HG02840 (cell line): ENCODE measurements around the gene TRIM25.
"Not testable (repeated sequence)": the region's sequence is repeated elsewhere in the genome, so short reads cannot be mapped to it uniquely, and the experiment has no call there.

Experiments used
- ATAC-seq: cut with Tn5 transposase; IDR thresholded peaks from one replicate; pipeline ENCODE4 v1.9.1; 2021; ENCODE audit warnings: mild to moderate bottlenecking, moderate library complexity, moderate number of reproducible peaks; ENCODE audit not compliant: unreplicated experiment, low FRiP score

TRIM25 gene

GRCh38 chr17:56913867-56914580 lies at the start of gene TRIM25:
TSS of gene TRIM25 (minus strand) at chr17:56914049. CDS start at chr17:56913988, 61 bp downstream.
- ATAC-seq: peak; percentile 59

- ATAC-seq: peak; percentile 91
Observed at GRCh38 chr17:56960596-56961538, 47.0 kb upstream of the TRIM25 start, which contains the start of gene COIL. TSS of gene COIL (minus strand) at chr17:56961050. CDS start at chr17:56961019, 31 bp downstream.

- no peak for ATAC-seq
Observed at GRCh38 chr17:56956992-56957391, 43.1 kb upstream of the TRIM25 start.

GRCh38 chr17:56949595-56949994 lies 35.7 kb upstream of the TRIM25 start:
- no peak for ATAC-seq

- no peak for ATAC-seq
Observed at GRCh38 chr17:56948491-56948890, 34.6 kb upstream of the TRIM25 start.

- no peak for ATAC-seq
Observed at GRCh38 chr17:56947741-56948140, 33.9 kb upstream of the TRIM25 start.

GRCh38 chr17:56945938-56946505 lies 32.2 kb upstream of the TRIM25 start:
- ATAC-seq: no peak

- no peak for ATAC-seq
Observed at GRCh38 chr17:56943505-56944125, 29.8 kb upstream of the TRIM25 start.

GRCh38 chr17:56939869-56940484 lies 26.1 kb upstream of the TRIM25 start:
- no peak for ATAC-seq

- not testable (repeated sequence) for ATAC-seq
Observed at GRCh38 chr17:56938206-56938605, 24.4 kb upstream of the TRIM25 start.

GRCh38 chr17:56937687-56938086 lies 23.8 kb upstream of the TRIM25 start:
- no peak for ATAC-seq

- no peak for ATAC-seq
Observed at GRCh38 chr17:56936697-56937322, 23.0 kb upstream of the TRIM25 start.

GRCh38 chr17:56935461-56935860 lies 21.6 kb upstream of the TRIM25 start:
- ATAC-seq: no peak

GRCh38 chr17:56934280-56934679 lies 20.4 kb upstream of the TRIM25 start:
- no peak for ATAC-seq

GRCh38 chr17:56933868-56934267 lies 20.0 kb upstream of the TRIM25 start:
- ATAC-seq: no peak

GRCh38 chr17:56933151-56933745 lies 19.4 kb upstream of the TRIM25 start:
- ATAC-seq: no peak

- ATAC-seq: no peak
Observed at GRCh38 chr17:56930739-56931337, 17.0 kb upstream of the TRIM25 start.

- ATAC-seq: no peak
Observed at GRCh38 chr17:56929362-56929969, 15.6 kb upstream of the TRIM25 start.
